GM12878 (cell line): ENCODE results near the gene POGLUT3. TPM values are rescaled to one million over a fixed set of nuclear protein-coding genes. Genes with fewer than 3 reads are reported as not detected.

ENCODE experiments used
- ATAC-seq: fragments of 200-7000 bp; cut with Tn5 transposase; 3 replicates; pipeline ENCODE4 v1.9.1; 2020; ENCODE audit warnings: mild to moderate bottlenecking, moderate library complexity
- BruUV-seq: library from RNA; stranded (reverse); fragments of 400-500 nt; replicated peaks from 2 replicates; lab custom pipeline; 2021; lab: Mats Ljungman, UMichigan
- CTCF ChIA-PET: fragments of 300-600 bp; sonication (Branson Sonifier 250); formaldehyde crosslinking; extraction: SDS; loops from one replicate; lab custom pipeline; 2021; ENCODE audit warnings: inconsistent platforms; lab: Yijun Ruan, JAX
- POLR2A ChIA-PET: fragments of 350-600 bp; formaldehyde crosslinking; extraction: SDS; loops from one replicate; lab custom pipeline; 2021; ENCODE audit warnings: inconsistent platforms; lab: Charles Lee
- RAD21 ChIA-PET: fragments of 300-600 bp; sonication (Branson Sonifier 250); formaldehyde crosslinking; loops from one replicate; lab custom pipeline; 2023; ENCODE audit warnings: antibody characterized with exemption; ENCODE audit not compliant: unreplicated experiment; lab: Charles Lee
- SMC1A ChIA-PET: fragments of 300-600 bp; sonication (Branson Sonifier 250); formaldehyde crosslinking; loops from one replicate; lab custom pipeline; 2023; ENCODE audit not compliant: unreplicated experiment, uncharacterized antibody; lab: Charles Lee
- DNase-seq: peaks from one replicate; pipeline ENCODE4 v3.0.0-alpha.2; 2011; ENCODE audit warnings: low read depth, low spot score
- FAIRE-seq: peaks from 3 replicates; lab custom pipeline; 2011; peaks lifted over from hg19 to GRCh38; lab: Jason Lieb, UNC
- H2AFZ ChIP-seq: 2 replicates; pipeline ENCODE4 v1.6.0; 2011; ENCODE audit warnings: low read depth, low read length, control low read depth; ENCODE audit not compliant: control insufficient read depth
- H3K27ac ChIP-seq: 2 replicates; pipeline ENCODE4 v1.5.1; 2011; ENCODE audit warnings: control low read depth; ENCODE audit not compliant: control insufficient read depth, insufficient read depth
- H3K27me3 ChIP-seq, 2 experiments: replicated peaks in 1 of 2; 2 replicates each; pipeline versions ENCODE4 v1.6.0 to v1.6.1; 2011; ENCODE audit warnings: low read length in 1 of 2; ENCODE audit not compliant: control insufficient read depth in 2 of 2, insufficient read depth in 2 of 2
- H3K36me3 ChIP-seq, 2 experiments: 2 replicates each; pipeline ENCODE4 v1.5.1; 2011; ENCODE audit warnings: low read length in 1 of 2; ENCODE audit not compliant: control insufficient read depth in 2 of 2, insufficient read depth in 2 of 2
- H3K4me1 ChIP-seq: 2 replicates; pipeline ENCODE4 v1.6.1; 2011; ENCODE audit warnings: mild to moderate bottlenecking, low read length, moderate library complexity, mixed read lengths; ENCODE audit not compliant: control insufficient read depth, insufficient read depth
- H3K4me2 ChIP-seq: 2 replicates; pipeline ENCODE4 v1.6.0; 2011; ENCODE audit warnings: control low read depth; ENCODE audit not compliant: control insufficient read depth, insufficient read depth
- H3K4me3 ChIP-seq: fragments of 200-600 bp; sonication (generic); 2 replicates; pipeline ENCODE4 v1.5.1; 2016
- H3K79me2 ChIP-seq: 2 replicates; pipeline ENCODE4 v1.6.0; 2011; ENCODE audit warnings: low read length; ENCODE audit not compliant: control insufficient read depth, insufficient read depth
- H3K9ac ChIP-seq: 2 replicates; pipeline ENCODE4 v1.8.0; 2011; ENCODE audit warnings: low read length, control low read depth, mixed read lengths; ENCODE audit not compliant: control insufficient read depth, insufficient read depth
- H3K9me3 ChIP-seq: replicated peaks from 3 replicates; pipeline ENCODE4 v1.5.1; 2011; ENCODE audit warnings: mild to moderate bottlenecking, low read length; ENCODE audit not compliant: control insufficient read depth, insufficient read depth
- H4K20me1 ChIP-seq: 2 replicates; pipeline ENCODE4 v1.6.0; 2011; ENCODE audit not compliant: control insufficient read depth, insufficient read depth
- BMI1 ChIP-seq: fragments of 450-650 bp; IDR thresholded peaks from 2 replicates; pipeline ENCODE4 v1.6.1; 2016; ENCODE audit warnings: mild to moderate bottlenecking, moderate library complexity, borderline replicate concordance
- EGR1 ChIP-seq, 2 experiments: IDR thresholded peaks; 1 replicate in 1 of 2; 2 replicates in 1 of 2; pipeline ENCODE4 v1.6.1; 2011 to 2012; ENCODE audit warnings: low read depth in 2 of 2, low read length in 2 of 2, borderline replicate concordance in 1 of 2, mild to moderate bottlenecking in 1 of 2, moderate library complexity in 1 of 2
- EZH2 ChIP-seq: IDR thresholded peaks from 2 replicates; pipeline ENCODE4 v1.6.1; 2012; ENCODE audit warnings: low read depth, mild to moderate bottlenecking, control low read depth, inconsistent platforms, low read length, borderline replicate concordance; ENCODE audit not compliant: control insufficient read depth
- GABPA ChIP-seq: IDR thresholded peaks from 2 replicates; pipeline ENCODE4 v1.6.1; 2014; ENCODE audit warnings: antibody characterized with exemption, low read depth, mild to moderate bottlenecking, inconsistent platforms
- MYC ChIP-seq: IDR thresholded peaks from 2 replicates; pipeline ENCODE4 v1.6.1; 2011; ENCODE audit warnings: mild to moderate bottlenecking, low read length, moderate library complexity, inconsistent platforms; ENCODE audit not compliant: insufficient read depth, insufficient replicate concordance, insufficient read length, severe bottlenecking
- PML ChIP-seq: IDR thresholded peaks from 2 replicates; pipeline ENCODE4 v1.6.1; 2012; ENCODE audit warnings: low read length, inconsistent platforms
- POLR2AphosphoS5 ChIP-seq: IDR thresholded peaks from 2 replicates; pipeline ENCODE4 v1.6.1; 2011; ENCODE audit warnings: mild to moderate bottlenecking, low read length, inconsistent platforms
- PRDM15 ChIP-seq: fragments of 450-650 bp; formaldehyde crosslinking; IDR thresholded peaks from 2 replicates; pipeline ENCODE4 v1.4.0; 2020; ENCODE audit warnings: mild to moderate bottlenecking, moderate library complexity
- RB1 ChIP-seq: fragments of 450-650 bp; formaldehyde crosslinking; IDR thresholded peaks from 2 replicates; pipeline ENCODE4 v1.6.1; 2017; ENCODE audit warnings: mild to moderate bottlenecking, borderline replicate concordance
- RCOR1 ChIP-seq: conservative IDR thresholded peaks from 2 replicates; pipeline ENCODE4 v1.6.1; 2012; ENCODE audit warnings: low read depth, low read length, improper control_type of control experiment
- SUZ12 ChIP-seq: fragments of 200-600 bp; sonication (generic); IDR thresholded peaks from one replicate; pipeline ENCODE4 v1.6.1; 2018; ENCODE audit warnings: antibody characterized with exemption, mild to moderate bottlenecking; ENCODE audit not compliant: unreplicated experiment
- TCF12 ChIP-seq: IDR thresholded peaks from 2 replicates; pipeline ENCODE4 v1.6.1; 2011; ENCODE audit warnings: low read depth, mild to moderate bottlenecking, low read length
- WGBS: methylation state at CpG from one replicate; pipeline ENCODE4 v1.1.6; 2016; ENCODE audit warnings: low lambda C conversion rate; ENCODE audit not compliant: insufficient replicate concordance, insufficient coverage; ENCODE audit errors: missing lambda C conversion rate; 5-methylcytosine and 5-hydroxymethylcytosine counted together
- in situ Hi-C: fragments of 300-500 bp; cut with MboI; formaldehyde crosslinking; loops from 9 replicates; pipeline ENCODE4 v1.14.3; 2018; ENCODE audit warnings: mixed read lengths
- intact Hi-C: fragments of 100-400 bp; cut with micrococcal nuclease; formaldehyde crosslinking; loops from one replicate; pipeline ENCODE4 v1.14.2; 2022; ENCODE audit not compliant: unreplicated experiment
- polyA plus RNA-seq, 11 experiments: library from polyadenylated mRNA; depleted of rRNA in 4 of 11; unstranded in 6 of 11; stranded (reverse) in 5 of 11; fragments of >200 nt; fragmentation: Nextera tagmentation in 4 of 11; fragmentation: Illumina TruSeq in 1 of 11; extraction: Ambion mirVana in 4 of 11; extraction: Trizol in 1 of 11; gene quantifications; 1 replicate in 1 of 11; 2 replicates in 10 of 11; pipeline versions ENCODE4 v1.2.1 to v1.2.3, GENCODE V29; 2011 to 2016; ENCODE audit warnings: inconsistent platforms in 2 of 11, missing spikeins in 2 of 11, low read depth in 1 of 11
- total RNA-seq, 4 experiments: library from RNA; depleted of rRNA in 3 of 4; stranded (reverse); fragments of >200 nt in 3 of 4; fragmentation: Illumina TruSeq in 1 of 4; extraction: Trizol in 1 of 4; gene quantifications; 2 replicates each; pipeline versions ENCODE4 v1.2.1 to v1.2.3, GENCODE V29; 2013 to 2021
- TF ChIP-seq, protein P1 (sequence below), 3 experiments: IDR thresholded peaks in 2 of 3; conservative IDR thresholded peaks in 1 of 3; 2 replicates each; pipeline ENCODE4 v1.5.1; 2011; ENCODE audit warnings: low read depth in 3 of 3, low read length in 3 of 3, mild to moderate bottlenecking in 3 of 3, control low read depth in 2 of 3, moderate library complexity in 2 of 3, inconsistent platforms in 1 of 3, mixed read lengths in 1 of 3; ENCODE audit not compliant: control insufficient read depth in 2 of 3, insufficient read depth in 1 of 3; ENCODE audit errors: extremely low read depth in 1 of 3
- TF ChIP-seq, protein P2 (sequence below): fragments of 150-350 bp; IDR thresholded peaks from 2 replicates; pipeline ENCODE4 v1.6.1; 2014; ENCODE audit warnings: mild to moderate bottlenecking, low read depth, low read length

POGLUT3 gene
- total and polyA plus RNA-seq, 10 of the 15 experiments (the other 5 are each of a cell fraction or from before 2014, with no cell fraction given) = 3.7 to 21.5 (median 12.9) TPM

DNA sequence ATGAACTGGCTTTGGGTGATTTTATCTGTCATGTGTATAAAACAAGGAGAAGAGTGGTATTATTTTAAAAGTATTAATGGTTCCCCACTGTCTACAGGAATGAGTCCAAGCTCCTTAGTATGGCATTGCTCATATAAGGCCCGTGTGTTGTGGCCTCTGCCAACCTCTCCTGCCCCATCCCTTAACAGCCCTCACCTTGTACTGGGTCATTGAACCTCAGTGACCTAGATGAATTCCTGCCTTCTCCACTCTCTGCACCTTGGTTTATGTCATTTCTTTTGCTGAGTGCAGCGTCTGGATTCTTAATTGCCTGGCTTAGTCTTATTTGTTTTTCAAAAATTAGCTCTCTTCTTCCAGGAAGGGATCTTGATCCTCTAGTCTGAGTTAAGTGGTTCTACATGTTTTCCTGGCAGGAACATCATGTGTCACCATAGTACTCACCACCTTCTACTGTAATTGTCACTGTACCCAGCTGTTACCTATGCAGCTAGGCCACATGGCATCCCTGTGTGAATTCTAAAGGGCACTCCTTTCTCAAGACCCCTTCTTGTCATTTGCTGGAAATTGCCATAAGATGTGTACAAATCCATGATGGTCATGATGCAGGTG, 36.2 kb upstream of the POGLUT3 start (continued):
- TF ChIP-seq RCOR1 (no peak), EZH2 (no peak), POLR2AphosphoS5 (no peak), PRDM15 (CRISPR knock-in tag) (no peak)
- TF ChIP-seq, all 136 proteins: peak for 0

- RAD21 ChIA-PET = interaction anchor here (0.9 kb wide), 1 partner anchor 28 kb away, joined by 4 read pairs; no protein-coding TSS in a partner anchor
- H3K4me1 ChIP-seq = no peaks in the 10 kb centered on the region
- no peak overlapping the region for H3K27ac ChIP-seq
- CTCF ChIA-PET = interaction anchor here (1.3 kb wide), 1 partner anchor 23 kb away, joined by 3 read pairs; no protein-coding TSS in a partner anchor
- POLR2A ChIA-PET = interaction anchor here (0.5 to 0.9 kb wide), 2 partner anchors 24 to 1392 kb away, joined by 3 to 6 read pairs; no protein-coding TSS in a partner anchor
- intact Hi-C loops (no loop called here), in situ Hi-C loops (no loop called here)
- no peak for FAIRE-seq
- H3K27me3 ChIP-seq = no peaks in the 10 kb centered on the region
- no peaks in the 10 kb centered on the region for H3K79me2 ChIP-seq
- SMC1A ChIA-PET = no interaction called here
- no peak for DNase-seq
- H3K4me3 ChIP-seq = no peak overlapping the region
- no peak overlapping the region for H2AFZ ChIP-seq
- H4K20me1 ChIP-seq = no peaks in the 10 kb centered on the region
- no peaks in the 10 kb centered on the region for H3K36me3 ChIP-seq
- H3K9me3 ChIP-seq = no peaks in the 10 kb centered on the region
- H3K4me2 ChIP-seq = no peak overlapping the region
- 70% methylated on average over 5 of the region's 5 CpGs for WGBS
- no peak for ATAC-seq
- H3K9ac ChIP-seq = no peak overlapping the region
- no TSS peak for BruUV-seq
- no peak for TF ChIP-seq EGR1 (IDR thresholded peaks at IDR 0.05; ENCODE audit: borderline replicate concordance in 1 of 2, low read depth in 2 of 2, low read length in 2 of 2)
- TF ChIP-seq, protein P1, sequence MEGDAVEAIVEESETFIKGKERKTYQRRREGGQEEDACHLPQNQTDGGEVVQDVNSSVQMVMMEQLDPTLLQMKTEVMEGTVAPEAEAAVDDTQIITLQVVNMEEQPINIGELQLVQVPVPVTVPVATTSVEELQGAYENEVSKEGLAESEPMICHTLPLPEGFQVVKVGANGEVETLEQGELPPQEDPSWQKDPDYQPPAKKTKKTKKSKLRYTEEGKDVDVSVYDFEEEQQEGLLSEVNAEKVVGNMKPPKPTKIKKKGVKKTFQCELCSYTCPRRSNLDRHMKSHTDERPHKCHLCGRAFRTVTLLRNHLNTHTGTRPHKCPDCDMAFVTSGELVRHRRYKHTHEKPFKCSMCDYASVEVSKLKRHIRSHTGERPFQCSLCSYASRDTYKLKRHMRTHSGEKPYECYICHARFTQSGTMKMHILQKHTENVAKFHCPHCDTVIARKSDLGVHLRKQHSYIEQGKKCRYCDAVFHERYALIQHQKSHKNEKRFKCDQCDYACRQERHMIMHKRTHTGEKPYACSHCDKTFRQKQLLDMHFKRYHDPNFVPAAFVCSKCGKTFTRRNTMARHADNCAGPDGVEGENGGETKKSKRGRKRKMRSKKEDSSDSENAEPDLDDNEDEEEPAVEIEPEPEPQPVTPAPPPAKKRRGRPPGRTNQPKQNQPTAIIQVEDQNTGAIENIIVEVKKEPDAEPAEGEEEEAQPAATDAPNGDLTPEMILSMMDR (IDR thresholded peaks at IDR 0.05 in 2 of 3, conservative IDR thresholded peaks at IDR 0.05 in 1 of 3; ENCODE audit: control insufficient read depth in 2 of 3, extremely low read depth in 1 of 3, insufficient read depth in 1 of 3, low read depth in 3 of 3, low read length in 3 of 3) = no peak
- TF ChIP-seq BMI1 = no peak
- TF ChIP-seq PML = no peak
- no peak for TF ChIP-seq SUZ12
- no peak for TF ChIP-seq MYC
- TF ChIP-seq GABPA = no peak
- no peak for TF ChIP-seq TCF12
- TF ChIP-seq, protein P2, sequence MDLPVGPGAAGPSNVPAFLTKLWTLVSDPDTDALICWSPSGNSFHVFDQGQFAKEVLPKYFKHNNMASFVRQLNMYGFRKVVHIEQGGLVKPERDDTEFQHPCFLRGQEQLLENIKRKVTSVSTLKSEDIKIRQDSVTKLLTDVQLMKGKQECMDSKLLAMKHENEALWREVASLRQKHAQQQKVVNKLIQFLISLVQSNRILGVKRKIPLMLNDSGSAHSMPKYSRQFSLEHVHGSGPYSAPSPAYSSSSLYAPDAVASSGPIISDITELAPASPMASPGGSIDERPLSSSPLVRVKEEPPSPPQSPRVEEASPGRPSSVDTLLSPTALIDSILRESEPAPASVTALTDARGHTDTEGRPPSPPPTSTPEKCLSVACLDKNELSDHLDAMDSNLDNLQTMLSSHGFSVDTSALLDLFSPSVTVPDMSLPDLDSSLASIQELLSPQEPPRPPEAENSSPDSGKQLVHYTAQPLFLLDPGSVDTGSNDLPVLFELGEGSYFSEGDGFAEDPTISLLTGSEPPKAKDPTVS = no peak
- no peak for TF ChIP-seq RB1
Measured at GRCh38 chr11:108530426-108530825, 32.2 kb upstream of the POGLUT3 start.
